Choroid plexus epithelial cell (primary cell): Measurements from ENCODE around the gene PRH1.

ENCODE experiments used
- DNase-seq: peaks from one replicate; pipeline ENCODE4 v3.0.0-alpha.2; 2010; ENCODE audit warnings: low read depth
- H3K4me3 ChIP-seq: 2 replicates; pipeline ENCODE4 v1.5.1; 2011; ENCODE audit warnings: low read depth, mild to moderate bottlenecking, control low read depth, low read length, moderate library complexity
- TF ChIP-seq, protein P1 (sequence below): conservative IDR thresholded peaks from 2 replicates; pipeline ENCODE4 v1.5.1; 2011; ENCODE audit warnings: low read depth, mild to moderate bottlenecking, control low read depth, inconsistent platforms, low read length, moderate library complexity

The PRH1 gene

DNA sequence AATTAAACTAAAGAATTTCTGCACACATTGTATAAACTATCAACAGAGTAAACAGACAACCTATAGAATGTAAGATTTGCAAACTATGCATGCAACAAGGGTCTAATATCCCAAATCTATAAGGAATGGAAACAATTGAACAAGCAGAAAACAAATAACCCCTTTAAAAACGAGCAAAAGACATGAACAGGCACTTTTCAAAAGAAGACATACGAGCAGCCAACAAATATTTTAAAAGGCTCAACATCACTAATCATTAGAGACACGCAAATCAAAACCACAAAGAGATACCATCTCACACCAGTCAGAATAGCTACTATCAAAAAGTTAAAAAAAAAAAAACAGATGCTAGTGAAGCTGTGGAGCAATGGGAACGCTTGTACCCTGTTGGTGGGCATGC lies 20.6 kb upstream of the PRH1 start:
- no peak for DNase-seq
- TF ChIP-seq, protein P1, sequence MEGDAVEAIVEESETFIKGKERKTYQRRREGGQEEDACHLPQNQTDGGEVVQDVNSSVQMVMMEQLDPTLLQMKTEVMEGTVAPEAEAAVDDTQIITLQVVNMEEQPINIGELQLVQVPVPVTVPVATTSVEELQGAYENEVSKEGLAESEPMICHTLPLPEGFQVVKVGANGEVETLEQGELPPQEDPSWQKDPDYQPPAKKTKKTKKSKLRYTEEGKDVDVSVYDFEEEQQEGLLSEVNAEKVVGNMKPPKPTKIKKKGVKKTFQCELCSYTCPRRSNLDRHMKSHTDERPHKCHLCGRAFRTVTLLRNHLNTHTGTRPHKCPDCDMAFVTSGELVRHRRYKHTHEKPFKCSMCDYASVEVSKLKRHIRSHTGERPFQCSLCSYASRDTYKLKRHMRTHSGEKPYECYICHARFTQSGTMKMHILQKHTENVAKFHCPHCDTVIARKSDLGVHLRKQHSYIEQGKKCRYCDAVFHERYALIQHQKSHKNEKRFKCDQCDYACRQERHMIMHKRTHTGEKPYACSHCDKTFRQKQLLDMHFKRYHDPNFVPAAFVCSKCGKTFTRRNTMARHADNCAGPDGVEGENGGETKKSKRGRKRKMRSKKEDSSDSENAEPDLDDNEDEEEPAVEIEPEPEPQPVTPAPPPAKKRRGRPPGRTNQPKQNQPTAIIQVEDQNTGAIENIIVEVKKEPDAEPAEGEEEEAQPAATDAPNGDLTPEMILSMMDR: no peak
- no peak overlapping the region for H3K4me3 ChIP-seq

DNA sequence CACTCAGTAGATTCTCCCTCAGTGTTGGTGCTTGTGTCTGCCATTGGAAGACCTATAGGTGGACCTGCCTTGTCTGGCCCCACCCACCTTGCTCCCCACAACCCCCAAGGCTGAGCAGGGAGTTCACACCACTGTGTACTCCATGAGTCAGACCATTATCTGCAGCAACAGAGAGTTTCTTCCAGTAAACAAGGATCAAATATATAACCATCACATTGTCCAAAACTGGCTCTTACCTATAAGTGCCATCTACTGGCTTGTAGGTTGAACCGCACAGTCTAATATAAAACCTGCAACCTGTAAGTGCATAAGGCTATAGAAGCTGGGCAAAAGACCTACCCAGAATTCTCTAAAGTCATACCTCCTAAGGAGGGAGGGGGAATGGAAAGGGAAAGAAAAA lies 17.4 kb upstream of the PRH1 start:
- TF ChIP-seq, protein P1: peak; percentile 36
- DNase-seq: peak; percentile 26
- no peak overlapping the region for H3K4me3 ChIP-seq

DNA sequence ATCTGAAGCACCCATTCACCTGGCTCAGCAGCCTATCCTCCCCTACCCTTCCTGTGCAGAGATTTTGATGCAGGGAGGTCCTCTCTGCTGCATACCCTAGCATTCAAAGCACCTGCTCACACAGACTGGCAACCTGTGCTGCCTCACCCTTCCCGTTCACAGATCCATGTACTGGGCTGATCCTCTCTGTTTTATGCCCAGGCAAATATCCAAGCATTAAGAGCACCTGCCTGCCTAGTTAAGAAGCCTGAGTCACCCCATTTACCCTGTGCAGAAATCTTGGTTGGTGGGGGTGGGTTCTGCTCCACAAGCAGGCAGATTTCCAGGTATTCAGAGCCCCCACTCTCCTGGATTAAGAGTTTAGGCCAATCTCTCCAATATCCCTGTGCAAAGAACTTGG lies 16.9 kb upstream of the PRH1 start:
- no peak overlapping the region for H3K4me3 ChIP-seq
- DNase-seq: no peak
- TF ChIP-seq, protein P1: no peak

DNA sequence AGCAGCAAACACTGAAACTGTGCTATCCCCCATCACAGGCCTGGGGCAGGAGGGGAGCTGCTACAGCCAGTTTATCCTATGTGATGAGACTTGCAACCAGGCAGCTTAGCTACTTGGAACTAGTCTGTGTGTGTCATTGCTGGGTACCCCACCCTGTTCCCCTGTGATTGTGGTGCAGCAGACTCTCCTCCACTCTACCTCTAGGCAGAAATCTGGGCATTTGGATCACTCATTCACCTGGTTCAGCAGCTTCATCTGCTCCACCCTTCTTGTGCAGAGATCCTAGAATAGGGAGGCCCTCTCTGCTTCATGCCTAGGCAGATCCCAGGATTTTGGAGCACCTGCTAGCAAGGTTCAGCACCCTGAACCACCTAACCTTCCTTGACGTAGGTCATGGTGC lies 16.5 kb upstream of the PRH1 start:
- DNase-seq: no peak

DNA sequence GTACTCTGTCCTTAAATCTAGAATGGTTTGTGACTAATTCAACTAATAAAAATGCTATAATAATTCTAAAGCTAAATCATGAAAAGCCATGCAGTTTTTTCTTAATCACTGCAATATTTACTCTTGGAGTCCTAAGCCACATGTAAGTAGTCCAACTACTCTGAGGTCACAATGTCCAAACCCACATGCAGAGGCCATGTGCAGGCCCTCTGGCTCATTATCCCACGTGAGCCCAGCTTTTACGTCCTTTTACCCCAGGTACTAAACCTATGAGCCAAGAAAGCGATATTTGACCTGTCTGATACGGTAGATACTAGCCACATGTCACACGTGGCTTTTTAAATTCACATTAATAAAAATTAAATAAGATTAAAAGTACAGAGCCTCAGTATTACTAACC lies 12.8 kb upstream of the PRH1 start:
- H3K4me3 ChIP-seq: no peak overlapping the region
- no peak for DNase-seq
- TF ChIP-seq, protein P1: no peak

More for the DNA sequence above, 16.5 kb upstream of the PRH1 start:
- TF ChIP-seq, protein P1: no peak
- H3K4me3 ChIP-seq: no peak overlapping the region

DNA sequence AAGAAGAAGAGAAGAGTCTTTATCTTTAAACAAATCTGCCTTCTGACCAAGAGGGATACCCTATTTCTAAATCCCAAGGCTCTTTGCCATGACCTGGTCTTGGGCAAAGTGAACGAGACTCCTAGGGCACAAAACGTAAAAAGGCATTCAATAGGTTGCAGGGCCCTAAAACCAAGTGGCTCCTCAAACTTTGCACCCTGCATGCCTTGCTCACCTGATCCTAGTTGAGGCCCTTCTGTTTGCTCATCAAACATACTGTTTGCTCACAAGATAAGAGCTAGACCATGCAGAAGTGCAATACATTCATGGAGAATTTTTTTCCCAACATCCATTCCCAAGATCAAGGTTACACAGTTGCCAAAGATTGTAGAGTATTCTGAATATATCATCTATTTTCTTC lies 7.9 kb upstream of the PRH1 start:
- DNase-seq: no peak
- no peak overlapping the region for H3K4me3 ChIP-seq
- TF ChIP-seq, protein P1: no peak

DNA sequence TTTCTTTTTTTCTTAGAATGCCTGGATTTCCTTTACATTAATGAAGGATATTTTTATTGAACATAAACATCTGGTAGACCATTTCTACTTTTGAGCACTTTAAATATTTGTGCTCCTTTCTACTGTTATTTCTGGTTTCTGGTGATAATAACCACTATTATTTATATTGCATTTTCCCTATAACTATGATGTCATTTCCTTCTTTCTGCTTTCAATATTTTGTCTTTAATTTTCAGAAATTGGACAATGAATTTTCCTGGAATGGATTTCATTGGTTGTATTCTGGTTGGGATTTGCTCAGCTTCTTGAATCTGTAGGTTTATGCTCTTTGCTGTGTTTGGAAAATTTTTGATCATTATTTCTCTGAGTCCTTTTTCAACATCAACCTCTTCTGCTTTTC lies 5.2 kb upstream of the PRH1 start:
- no peak for DNase-seq
- TF ChIP-seq, protein P1: no peak

More for the DNA sequence above, 5.2 kb upstream of the PRH1 start:
- no peak overlapping the region for H3K4me3 ChIP-seq
